Esophagus muscularis mucosa (tissue), 4 donors: Measurements from ENCODE around the gene KLK13.

Experiments used
- CTCF ChIP-seq, 3 experiments: fragments of 200-600 bp in 2 of 3; fragments of 450-650 bp in 1 of 3; sonication (generic) in 2 of 3; IDR thresholded peaks; one replicate each; pipeline ENCODE4 v1.5.1; 2017 to 2019; ENCODE audit warnings: antibody characterized with exemption in 3 of 3, mild to moderate bottlenecking in 2 of 3, moderate library complexity in 1 of 3
- EP300 ChIP-seq: sonication (generic); formaldehyde crosslinking; IDR thresholded peaks from one replicate; pipeline ENCODE4 v1.6.1; 2017; ENCODE audit warnings: antibody characterized with exemption
- POLR2A ChIP-seq: fragments of 450-650 bp; IDR thresholded peaks from one replicate; pipeline ENCODE4 v1.6.1; 2017; ENCODE audit warnings: antibody characterized with exemption, moderate library complexity, mild to moderate bottlenecking, low read depth

GRCh38 chr19:51103926-51104341, 39.0 kb upstream of the KLK13 start:
- TF ChIP-seq EP300 (no peak), POLR2A (no peak), CTCF (IDR thresholded peaks at IDR 0.05) (no peak)
